Tibial artery (tissue), 4 donors: ENCODE data around the gene OSBPL3.

ENCODE experiments used
- DNase-seq, 2 donors: peaks; one replicate each; pipeline ENCODE4 v3.0.0-alpha.2; 2019
- H3K27ac ChIP-seq, 2 donors: fragments of 200-600 bp; sonication (generic) in 1 of 2; 1 replicate in 1 of 2; 2 replicates in 1 of 2; pipeline ENCODE4 v1.5.1; 2018 to 2019; ENCODE audit warnings: mild to moderate bottlenecking in 1 of 2
- H3K27me3 ChIP-seq, 2 donors: fragments of 200-600 bp; sonication (generic) in 1 of 2; one replicate each; pipeline versions ENCODE4 v1.5.1 to v1.6.0; 2016 to 2019
- H3K36me3 ChIP-seq, 3 donors: fragments of 200-600 bp; sonication (generic) in 2 of 3; one replicate each; pipeline ENCODE4 v1.5.1; 2016 to 2019; ENCODE audit warnings: mild to moderate bottlenecking in 2 of 3
- H3K4me1 ChIP-seq, 4 donors: fragments of 200-600 bp; sonication (generic) in 2 of 4; 1 replicate in 3 of 4; 2 replicates in 1 of 4; pipeline ENCODE4 v1.5.1; 2016 to 2019
- H3K4me3 ChIP-seq, 2 donors: fragments of 200-600 bp; sonication (generic) in 1 of 2; 1 replicate in 1 of 2; 2 replicates in 1 of 2; pipeline ENCODE4 v1.5.1; 2018 to 2019; ENCODE audit warnings: mild to moderate bottlenecking in 2 of 2
- H3K9me3 ChIP-seq, 3 donors: fragments of 200-600 bp; sonication (generic) in 1 of 3; one replicate each; pipeline ENCODE4 v1.5.1; 2016 to 2019
- CTCF ChIP-seq, 2 experiments: fragments of 200-600 bp in 1 of 2; fragments of 450-650 bp in 1 of 2; IDR thresholded peaks; one replicate each; pipeline ENCODE4 v1.5.1; 2017 to 2019; ENCODE audit warnings: antibody characterized with exemption in 2 of 2, mild to moderate bottlenecking in 1 of 2, moderate library complexity in 1 of 2
- intact Hi-C: fragments of 100-400 bp; cut with DNase I; formaldehyde crosslinking; loops from one replicate; pipeline ENCODE4 v1.15.0; 2023; ENCODE audit warnings: low total_unique reads

The OSBPL3 gene

GRCh38 chr7:24924375-24924774 is 55.6 kb downstream of the OSBPL3 start:
- H3K36me3 ChIP-seq = no peaks in the 10 kb centered on the region
- H3K9me3 ChIP-seq = no peaks in the 10 kb centered on the region
- H3K27me3 ChIP-seq = no peaks in the 10 kb centered on the region
- no peak overlapping the region for H3K4me3 ChIP-seq
- intact Hi-C loops = no loop called here
- H3K4me1 ChIP-seq = peaks cover 0 to 17% (median 6%) of the 10 kb centered on the region in 4 donors
- no peak overlapping the region for H3K27ac ChIP-seq
- TF ChIP-seq CTCF (IDR thresholded peaks at IDR 0.05) = no peak
- no peak for DNase-seq

- Histone ChIP-seq H3K27me3 (no peaks in the 10 kb centered on the region), H3K36me3 (no peaks in the 10 kb centered on the region), H3K27ac (no peak overlapping the region), H3K4me1 (peaks cover 0 to 17% (median 6%) of the 10 kb centered on the region in 4 donors), H3K4me3 (no peak overlapping the region), H3K9me3 (no peaks in the 10 kb centered on the region)
- intact Hi-C loops = no loop called here
- DNase-seq = no peak
- no peak for TF ChIP-seq CTCF (IDR thresholded peaks at IDR 0.05)
These were observed 56.7 kb downstream of the OSBPL3 start for GRCh38 chr7:24923172-24923865.

GRCh38 chr7:24922099-24922773 is 57.7 kb downstream of the OSBPL3 start:
- no peak overlapping the region for H3K27ac ChIP-seq
- intact Hi-C loops = no loop called here

GRCh38 chr7:24921362-24921679 is 58.7 kb downstream of the OSBPL3 start:
- H3K27me3 ChIP-seq = no peaks in the 10 kb centered on the region
- DNase-seq = no peak
- H3K36me3 ChIP-seq = no peaks in the 10 kb centered on the region
- peaks cover 0 to under 1% (median 0%) of the 10 kb centered on the region in 4 donors for H3K4me1 ChIP-seq
- no peak overlapping the region for H3K4me3 ChIP-seq
- intact Hi-C loops = no loop called here
- no peak overlapping the region for H3K27ac ChIP-seq
- no peak for TF ChIP-seq CTCF (IDR thresholded peaks at IDR 0.05)
- H3K9me3 ChIP-seq = no peaks in the 10 kb centered on the region

More at GRCh38 chr7:24922099-24922773, 57.7 kb downstream of the OSBPL3 start:
- no peaks in the 10 kb centered on the region for H3K27me3 ChIP-seq
- H3K36me3 ChIP-seq = no peaks in the 10 kb centered on the region
- no peaks in the 10 kb centered on the region for H3K9me3 ChIP-seq
- TF ChIP-seq CTCF (IDR thresholded peaks at IDR 0.05) = no peak
- H3K4me3 ChIP-seq = no peak overlapping the region
- no peak for DNase-seq
- peaks cover 0 to 10% (median under 1%) of the 10 kb centered on the region in 4 donors for H3K4me1 ChIP-seq

GRCh38 chr7:24920451-24921361 is 59.3 kb downstream of the OSBPL3 start:
- TF ChIP-seq CTCF (IDR thresholded peaks at IDR 0.05) = no peak
- intact Hi-C loops = no loop called here
- no peak for DNase-seq
- Histone ChIP-seq H3K4me3 (no peak overlapping the region), H3K4me1 (no peaks in the 10 kb centered on the region), H3K9me3 (no peaks in the 10 kb centered on the region), H3K36me3 (no peaks in the 10 kb centered on the region), H3K27ac (no peak overlapping the region), H3K27me3 (no peaks in the 10 kb centered on the region)
